WTC11 (cell line): ENCODE results near the gene CNPY1. TPM values are rescaled to one million over a fixed set of nuclear protein-coding genes. Genes with fewer than 3 reads are reported as not detected.

ENCODE experiments used
- ATAC-seq: fragments of 200-7000 bp; cut with Tn5 transposase; 2 replicates; pipeline ENCODE4 v1.10.0; 2021; ENCODE audit warnings: mild to moderate bottlenecking, moderate library complexity
- CTCF ChIA-PET: fragments of 300-600 bp; sonication (Branson Sonifier 250); formaldehyde crosslinking; loops from one replicate; lab custom pipeline; 2021; ENCODE audit warnings: antibody characterized with exemption; lab: Charles Lee
- POLR2A ChIA-PET: fragments of 350-600 bp; sonication (Branson Sonifier 250); formaldehyde crosslinking; loops from one replicate; lab custom pipeline; 2021; ENCODE audit warnings: antibody characterized with exemption; lab: Charles Lee
- DNase-seq: peaks from one replicate; pipeline ENCODE4 v3.0.0; 2021; ENCODE audit warnings: low spot score
- H3K27ac Mint-ChIP-seq: 2 replicates; pipeline ENCODE4 v1.8.0; 2021; ENCODE audit warnings: mixed read lengths
- H3K27me3 Mint-ChIP-seq: 2 replicates; pipeline ENCODE4 v1.8.0; 2021; ENCODE audit warnings: low read depth, mild to moderate bottlenecking, moderate library complexity, mixed read lengths
- H3K36me3 Mint-ChIP-seq: 2 replicates; pipeline ENCODE4 v1.8.0; 2021; ENCODE audit warnings: mixed read lengths
- H3K4me1 Mint-ChIP-seq: 2 replicates; pipeline ENCODE4 v1.8.0; 2022; ENCODE audit warnings: mixed read lengths
- H3K4me3 Mint-ChIP-seq: 2 replicates; pipeline ENCODE4 v1.8.0; 2021; ENCODE audit warnings: mild to moderate bottlenecking, moderate library complexity, mixed read lengths
- H3K9me3 Mint-ChIP-seq: 2 replicates; pipeline ENCODE4 v1.8.0; 2021; ENCODE audit warnings: mixed read lengths
- FOXK1 ChIP-seq: sonication (generic); formaldehyde crosslinking; IDR thresholded peaks from 2 replicates; pipeline ENCODE4 v1.8.0; 2022; ENCODE audit warnings: mild to moderate bottlenecking, moderate library complexity, missing genetic modification reagents
- GTF2I ChIP-seq: fragments of 250-450 bp; sonication (Bioruptor Pico); conservative IDR thresholded peaks from 2 replicates; pipeline ENCODE4 v1.4.0; 2021; ENCODE audit warnings: mild to moderate bottlenecking
- NFATC4 ChIP-seq: fragments of 250-450 bp; sonication (Bioruptor Pico); IDR thresholded peaks from 2 replicates; pipeline ENCODE4 v1.9.0; 2021; ENCODE audit warnings: mild to moderate bottlenecking
- NR1H2 ChIP-seq: sonication (generic); formaldehyde crosslinking; IDR thresholded peaks from 2 replicates; pipeline ENCODE4 v1.9.0; 2021; ENCODE audit warnings: mild to moderate bottlenecking, moderate library complexity, missing genetic modification reagents
- NR2C2 ChIP-seq: sonication (generic); formaldehyde crosslinking; IDR thresholded peaks from 2 replicates; pipeline ENCODE4 v1.8.0; 2022; ENCODE audit warnings: mild to moderate bottlenecking, missing genetic modification reagents
- OVOL2 ChIP-seq: fragments of 250-450 bp; sonication (Bioruptor Pico); IDR thresholded peaks from 2 replicates; pipeline ENCODE4 v1.9.0; 2021; ENCODE audit warnings: mild to moderate bottlenecking, borderline replicate concordance
- PRRX2 ChIP-seq: fragments of 250-450 bp; sonication (Bioruptor Pico); IDR thresholded peaks from 2 replicates; pipeline ENCODE4 v1.8.0; 2021; ENCODE audit warnings: mild to moderate bottlenecking
- SMAD4 ChIP-seq: sonication (generic); formaldehyde crosslinking; IDR thresholded peaks from 2 replicates; pipeline ENCODE4 v1.8.0; 2022; ENCODE audit warnings: mild to moderate bottlenecking, missing genetic modification reagents
- TEAD1 ChIP-seq: sonication (generic); formaldehyde crosslinking; IDR thresholded peaks from 2 replicates; pipeline ENCODE4 v1.8.0; 2022; ENCODE audit warnings: mild to moderate bottlenecking, missing genetic modification reagents
- TP53 ChIP-seq: sonication (generic); formaldehyde crosslinking; IDR thresholded peaks from 2 replicates; pipeline ENCODE4 v1.8.1; 2023; ENCODE audit warnings: mild to moderate bottlenecking, missing genetic modification reagents
- ZNF219 ChIP-seq: sonication (generic); formaldehyde crosslinking; IDR thresholded peaks from 2 replicates; pipeline ENCODE4 v1.8.0; 2023; ENCODE audit warnings: missing genetic modification reagents, mild to moderate bottlenecking, borderline replicate concordance
- total RNA-seq: library from RNA; stranded (reverse); gene quantifications from 3 replicates; pipeline ENCODE4 v1.2.3, GENCODE V29; 2021
- TF ChIP-seq, protein P1 (sequence below): fragments of 250-450 bp; sonication (Bioruptor Pico); IDR thresholded peaks from 2 replicates; pipeline ENCODE4 v1.8.0; 2021; ENCODE audit warnings: mild to moderate bottlenecking
- TF ChIP-seq, protein P2 (sequence below): sonication (generic); formaldehyde crosslinking; IDR thresholded peaks from 2 replicates; pipeline ENCODE4 v1.8.0; 2022; ENCODE audit warnings: mild to moderate bottlenecking, missing genetic modification reagents
- TF ChIP-seq, protein P3 (sequence below): fragments of 250-450 bp; sonication (Bioruptor Pico); IDR thresholded peaks from 2 replicates; pipeline ENCODE4 v1.9.0; 2021; ENCODE audit warnings: mild to moderate bottlenecking
- TF ChIP-seq, protein P4 (sequence below): sonication (generic); formaldehyde crosslinking; IDR thresholded peaks from 2 replicates; pipeline ENCODE4 v1.8.0; 2022; ENCODE audit warnings: mild to moderate bottlenecking, missing genetic modification reagents
- TF ChIP-seq, protein P5 (sequence below): sonication (generic); formaldehyde crosslinking; conservative IDR thresholded peaks from 2 replicates; pipeline ENCODE4 v1.8.1; 2022; ENCODE audit warnings: mild to moderate bottlenecking, missing genetic modification reagents
- TF ChIP-seq, protein P6 (sequence below): fragments of 250-450 bp; sonication (Bioruptor Pico); IDR thresholded peaks from 2 replicates; pipeline ENCODE4 v2.1.2; 2022; ENCODE audit warnings: mild to moderate bottlenecking, moderate library complexity
- TF ChIP-seq, protein P7 (sequence below): sonication (generic); formaldehyde crosslinking; IDR thresholded peaks from 2 replicates; pipeline ENCODE4 v1.8.1; 2023; ENCODE audit warnings: mild to moderate bottlenecking, missing genetic modification reagents

Gene CNPY1
- total RNA-seq, 1 experiment from 2014 or later, result 0.09 TPM

DNA sequence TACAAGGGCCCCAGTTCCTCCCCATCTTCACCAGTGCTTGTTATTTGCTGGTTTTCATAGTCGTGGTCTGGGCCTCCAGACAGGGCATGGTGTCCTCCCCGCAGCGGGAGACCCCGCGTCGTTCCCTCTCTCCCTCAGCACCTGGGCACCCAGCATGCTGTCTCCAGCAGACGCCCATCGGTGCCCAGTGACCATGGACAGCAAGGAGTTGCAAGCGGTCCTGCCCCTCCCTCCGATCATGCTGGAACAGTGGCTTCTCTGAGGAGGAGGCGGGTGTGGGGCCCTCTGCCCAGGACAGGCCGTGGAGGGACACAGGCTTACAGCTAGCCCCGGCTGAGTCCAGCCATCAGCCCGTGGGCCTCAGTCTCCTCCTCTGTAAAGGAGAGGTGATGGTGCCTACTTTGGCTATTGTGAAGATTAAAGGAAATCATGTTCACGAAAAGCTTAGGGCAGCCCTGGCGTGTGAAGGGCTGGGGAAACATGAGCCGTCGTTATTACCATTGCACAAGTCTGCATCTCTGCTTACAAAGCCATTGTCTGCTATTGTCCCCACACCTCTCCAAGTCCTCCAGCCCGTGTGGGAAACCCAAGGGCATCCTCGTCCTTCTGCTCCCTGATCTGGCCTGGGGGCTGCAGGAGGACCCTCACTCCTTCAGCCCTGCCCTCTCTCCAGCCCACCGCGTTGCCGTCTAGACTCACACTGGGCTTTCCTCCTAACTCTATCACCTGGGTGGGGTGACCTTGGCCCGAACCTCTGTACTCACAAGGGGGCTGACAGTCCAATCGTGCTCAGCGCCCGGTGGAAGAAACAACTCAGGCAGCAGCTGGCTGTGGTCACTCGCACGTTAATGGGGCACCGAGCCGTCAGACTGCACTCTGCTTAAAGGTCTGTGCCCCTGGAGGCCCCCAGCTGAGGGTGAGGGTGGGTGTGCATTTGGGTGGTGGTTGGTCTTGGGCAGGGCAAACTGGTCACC, 58.6 kb downstream of the CNPY1 start:
- Mint-ChIP-seq H3K36me3 (no peaks in the 10 kb centered on the region), H3K27ac (no peak overlapping the region), H3K27me3 (peaks cover 92% of the 10 kb centered on the region), H3K4me1 (peaks cover 46% of the 10 kb centered on the region), H3K9me3 (no peaks in the 10 kb centered on the region), H3K4me3 (no peak overlapping the region)
- ChIA-PET POLR2A (interaction anchor here (1.3 kb wide), 1 partner anchor 11 kb away, joined by 3 read pairs; no protein-coding TSS in a partner anchor), CTCF (interaction anchor here (1.0 kb wide), 1 partner anchor 111 kb away, joined by 3 read pairs; no protein-coding TSS in a partner anchor)
- ATAC-seq, result no peak
- no peak for TF ChIP-seq ZNF219
- no peak for DNase-seq

DNA sequence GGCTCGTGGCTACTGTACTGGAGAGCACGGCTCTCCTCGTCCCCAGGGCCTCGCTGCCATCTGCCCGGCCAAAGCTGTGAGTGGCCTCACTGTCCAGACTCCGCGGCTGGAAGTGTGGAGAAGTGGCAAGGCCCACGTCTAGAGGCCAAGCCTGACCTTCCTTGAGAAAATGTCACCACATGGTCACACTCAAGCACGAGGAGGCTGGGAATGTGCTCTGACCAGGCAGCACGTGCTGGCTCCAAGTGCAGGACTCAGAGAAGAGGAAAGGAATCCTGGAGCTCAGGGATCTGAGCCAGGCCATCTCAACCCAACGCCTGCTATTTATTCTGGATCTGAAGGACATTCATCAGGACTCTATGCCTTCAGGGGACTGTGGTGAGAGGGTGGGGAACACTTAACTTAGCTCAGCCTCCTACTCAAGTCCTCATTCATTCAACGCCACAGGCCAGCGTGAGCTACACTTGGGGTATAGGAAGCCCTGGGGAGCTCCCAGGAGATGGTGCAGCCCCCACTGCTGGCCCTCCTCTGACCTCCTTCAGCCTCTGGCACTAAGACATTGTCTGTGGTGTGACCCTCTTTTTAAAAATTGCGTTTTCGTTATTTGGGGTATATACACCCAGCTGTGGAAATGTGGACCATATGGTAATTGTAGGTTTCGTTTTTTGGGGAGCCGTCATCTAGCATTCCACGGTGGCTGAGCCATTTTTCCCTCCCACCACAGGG, 59.4 kb downstream of the CNPY1 start:
- Mint-ChIP-seq H3K9me3 (peaks cover 5% of the 10 kb centered on the region), H3K4me3 (no peak overlapping the region), H3K36me3 (peaks cover 5% of the 10 kb centered on the region; the same call in 1 of the 2 replicates), H3K27me3 (peaks cover 92% of the 10 kb centered on the region), H3K4me1 (peaks cover 47% of the 10 kb centered on the region), H3K27ac (no peak overlapping the region)
- no peak for DNase-seq
- TF ChIP-seq GTF2I (CRISPR knock-in tag) (no peak), NR1H2 (no peak), TEAD1 (CRISPR knock-in tag) (no peak), FOXK1 (CRISPR knock-in tag) (no peak), ZNF219 (no peak), SMAD4 (CRISPR knock-in tag) (no peak)
- TF ChIP-seq, protein P1, sequence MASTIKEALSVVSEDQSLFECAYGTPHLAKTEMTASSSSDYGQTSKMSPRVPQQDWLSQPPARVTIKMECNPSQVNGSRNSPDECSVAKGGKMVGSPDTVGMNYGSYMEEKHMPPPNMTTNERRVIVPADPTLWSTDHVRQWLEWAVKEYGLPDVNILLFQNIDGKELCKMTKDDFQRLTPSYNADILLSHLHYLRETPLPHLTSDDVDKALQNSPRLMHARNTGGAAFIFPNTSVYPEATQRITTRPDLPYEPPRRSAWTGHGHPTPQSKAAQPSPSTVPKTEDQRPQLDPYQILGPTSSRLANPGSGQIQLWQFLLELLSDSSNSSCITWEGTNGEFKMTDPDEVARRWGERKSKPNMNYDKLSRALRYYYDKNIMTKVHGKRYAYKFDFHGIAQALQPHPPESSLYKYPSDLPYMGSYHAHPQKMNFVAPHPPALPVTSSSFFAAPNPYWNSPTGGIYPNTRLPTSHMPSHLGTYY (CRISPR knock-in tag), result no peak
- TF ChIP-seq, protein P2, sequence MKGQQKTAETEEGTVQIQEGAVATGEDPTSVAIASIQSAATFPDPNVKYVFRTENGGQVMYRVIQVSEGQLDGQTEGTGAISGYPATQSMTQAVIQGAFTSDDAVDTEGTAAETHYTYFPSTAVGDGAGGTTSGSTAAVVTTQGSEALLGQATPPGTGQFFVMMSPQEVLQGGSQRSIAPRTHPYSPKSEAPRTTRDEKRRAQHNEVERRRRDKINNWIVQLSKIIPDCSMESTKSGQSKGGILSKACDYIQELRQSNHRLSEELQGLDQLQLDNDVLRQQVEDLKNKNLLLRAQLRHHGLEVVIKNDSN (CRISPR knock-in tag), result no peak
- no peak for ATAC-seq
- POLR2A ChIA-PET, result no interaction called here
- CTCF ChIA-PET, result interaction anchor here (1.0 kb wide), 1 partner anchor 112 kb away, joined by 3 read pairs; no protein-coding TSS in a partner anchor

DNA sequence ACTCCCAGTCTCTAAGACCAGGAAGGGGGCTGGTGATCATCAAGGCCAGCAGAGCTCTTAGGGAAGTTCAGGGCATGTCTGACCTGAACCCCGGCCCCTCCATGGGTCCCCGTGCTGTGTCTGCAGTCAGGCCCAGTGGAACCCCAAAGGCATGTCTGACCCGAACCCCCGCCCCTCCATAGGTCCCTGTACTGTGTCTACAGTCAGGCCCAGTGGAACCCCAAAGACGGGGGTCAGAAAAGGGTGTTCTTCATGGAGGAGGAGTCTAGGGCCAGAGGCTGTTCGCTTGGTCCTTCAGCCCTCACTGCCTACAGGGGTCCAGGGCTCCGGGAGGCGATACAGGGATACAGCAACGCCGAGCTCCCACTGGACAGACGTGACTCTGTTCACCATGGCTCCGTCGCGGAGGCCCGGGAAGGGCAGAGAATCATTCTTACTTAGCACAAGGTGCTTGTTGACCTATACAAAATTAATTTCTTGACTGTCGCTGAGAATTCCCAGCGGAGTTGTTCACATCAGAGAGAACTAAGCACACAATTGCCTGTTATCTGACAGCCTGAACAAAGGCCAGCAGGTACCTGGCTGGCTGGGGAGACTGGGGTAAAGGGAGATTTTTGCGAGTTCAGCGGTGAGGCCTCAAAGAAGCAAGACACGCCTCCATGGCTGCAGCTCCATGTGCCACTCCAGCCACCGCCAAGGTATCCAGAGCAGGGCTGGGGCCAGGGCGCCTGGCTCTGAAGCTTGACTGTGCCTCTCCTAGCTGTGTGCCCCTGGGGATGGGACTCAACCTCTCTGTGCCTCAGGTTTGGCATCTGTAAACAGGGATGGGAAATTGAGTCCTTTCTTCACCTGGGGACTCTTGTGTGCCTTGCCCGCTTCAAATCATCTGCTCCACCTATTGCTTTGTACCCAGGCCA, 61.6 kb downstream of the CNPY1 start:
- H3K9me3 Mint-ChIP-seq, result peaks cover 10% of the 10 kb centered on the region
- no peak overlapping the region for H3K4me3 Mint-ChIP-seq
- ChIA-PET CTCF (interaction anchor here (0.6 to 1.1 kb wide), 3 partner anchors 35 to 80 kb away, joined by 3 to 4 read pairs (median 4); no protein-coding TSS in a partner anchor), POLR2A (no interaction called here)
- ATAC-seq, result no peak
- DNase-seq, result no peak
- peaks cover 82% of the 10 kb centered on the region for H3K27me3 Mint-ChIP-seq
- H3K27ac Mint-ChIP-seq, result no peak overlapping the region
- H3K36me3 Mint-ChIP-seq, result peaks cover 7% of the 10 kb centered on the region; the same call in 1 of the 2 replicates
- H3K4me1 Mint-ChIP-seq, result peaks cover 30% of the 10 kb centered on the region
- TF ChIP-seq, protein P3, sequence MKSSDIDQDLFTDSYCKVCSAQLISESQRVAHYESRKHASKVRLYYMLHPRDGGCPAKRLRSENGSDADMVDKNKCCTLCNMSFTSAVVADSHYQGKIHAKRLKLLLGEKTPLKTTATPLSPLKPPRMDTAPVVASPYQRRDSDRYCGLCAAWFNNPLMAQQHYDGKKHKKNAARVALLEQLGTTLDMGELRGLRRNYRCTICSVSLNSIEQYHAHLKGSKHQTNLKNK, result no peak
- TF ChIP-seq, protein P4, sequence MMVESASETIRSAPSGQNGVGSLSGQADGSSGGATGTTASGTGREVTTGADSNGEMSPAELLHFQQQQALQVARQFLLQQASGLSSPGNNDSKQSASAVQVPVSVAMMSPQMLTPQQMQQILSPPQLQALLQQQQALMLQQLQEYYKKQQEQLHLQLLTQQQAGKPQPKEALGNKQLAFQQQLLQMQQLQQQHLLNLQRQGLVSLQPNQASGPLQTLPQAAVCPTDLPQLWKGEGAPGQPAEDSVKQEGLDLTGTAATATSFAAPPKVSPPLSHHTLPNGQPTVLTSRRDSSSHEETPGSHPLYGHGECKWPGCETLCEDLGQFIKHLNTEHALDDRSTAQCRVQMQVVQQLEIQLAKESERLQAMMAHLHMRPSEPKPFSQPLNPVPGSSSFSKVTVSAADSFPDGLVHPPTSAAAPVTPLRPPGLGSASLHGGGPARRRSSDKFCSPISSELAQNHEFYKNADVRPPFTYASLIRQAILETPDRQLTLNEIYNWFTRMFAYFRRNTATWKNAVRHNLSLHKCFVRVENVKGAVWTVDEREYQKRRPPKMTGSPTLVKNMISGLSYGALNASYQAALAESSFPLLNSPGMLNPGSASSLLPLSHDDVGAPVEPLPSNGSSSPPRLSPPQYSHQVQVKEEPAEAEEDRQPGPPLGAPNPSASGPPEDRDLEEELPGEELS (CRISPR knock-in tag), result no peak
- TF ChIP-seq, protein P5, sequence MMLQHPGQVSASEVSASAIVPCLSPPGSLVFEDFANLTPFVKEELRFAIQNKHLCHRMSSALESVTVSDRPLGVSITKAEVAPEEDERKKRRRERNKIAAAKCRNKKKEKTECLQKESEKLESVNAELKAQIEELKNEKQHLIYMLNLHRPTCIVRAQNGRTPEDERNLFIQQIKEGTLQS, result no peak
- TF ChIP-seq PRRX2 (CRISPR knock-in tag), result no peak
- TF ChIP-seq NFATC4 (CRISPR knock-in tag), result no peak
- TF ChIP-seq, protein P2 (CRISPR knock-in tag), result no peak
- TF ChIP-seq, protein P6, sequence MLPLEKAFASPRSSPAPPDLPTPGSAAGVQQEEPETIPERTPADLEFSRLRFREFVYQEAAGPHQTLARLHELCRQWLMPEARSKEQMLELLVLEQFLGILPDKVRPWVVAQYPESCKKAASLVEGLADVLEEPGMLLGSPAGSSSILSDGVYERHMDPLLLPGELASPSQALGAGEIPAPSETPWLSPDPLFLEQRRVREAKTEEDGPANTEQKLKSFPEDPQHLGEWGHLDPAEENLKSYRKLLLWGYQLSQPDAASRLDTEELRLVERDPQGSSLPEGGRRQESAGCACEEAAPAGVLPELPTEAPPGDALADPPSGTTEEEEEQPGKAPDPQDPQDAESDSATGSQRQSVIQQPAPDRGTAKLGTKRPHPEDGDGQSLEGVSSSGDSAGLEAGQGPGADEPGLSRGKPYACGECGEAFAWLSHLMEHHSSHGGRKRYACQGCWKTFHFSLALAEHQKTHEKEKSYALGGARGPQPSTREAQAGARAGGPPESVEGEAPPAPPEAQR (CRISPR knock-in tag), result no peak
- no peak for TF ChIP-seq NR2C2
- no peak for TF ChIP-seq OVOL2 (CRISPR knock-in tag)
- TF ChIP-seq, protein P7, sequence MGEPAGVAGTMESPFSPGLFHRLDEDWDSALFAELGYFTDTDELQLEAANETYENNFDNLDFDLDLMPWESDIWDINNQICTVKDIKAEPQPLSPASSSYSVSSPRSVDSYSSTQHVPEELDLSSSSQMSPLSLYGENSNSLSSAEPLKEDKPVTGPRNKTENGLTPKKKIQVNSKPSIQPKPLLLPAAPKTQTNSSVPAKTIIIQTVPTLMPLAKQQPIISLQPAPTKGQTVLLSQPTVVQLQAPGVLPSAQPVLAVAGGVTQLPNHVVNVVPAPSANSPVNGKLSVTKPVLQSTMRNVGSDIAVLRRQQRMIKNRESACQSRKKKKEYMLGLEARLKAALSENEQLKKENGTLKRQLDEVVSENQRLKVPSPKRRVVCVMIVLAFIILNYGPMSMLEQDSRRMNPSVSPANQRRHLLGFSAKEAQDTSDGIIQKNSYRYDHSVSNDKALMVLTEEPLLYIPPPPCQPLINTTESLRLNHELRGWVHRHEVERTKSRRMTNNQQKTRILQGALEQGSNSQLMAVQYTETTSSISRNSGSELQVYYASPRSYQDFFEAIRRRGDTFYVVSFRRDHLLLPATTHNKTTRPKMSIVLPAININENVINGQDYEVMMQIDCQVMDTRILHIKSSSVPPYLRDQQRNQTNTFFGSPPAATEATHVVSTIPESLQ (CRISPR knock-in tag), result no peak
- no peak for TF ChIP-seq TP53 (CRISPR knock-in tag)
